ENCODE measurements around the gene ALPL.
"Not testable (repeated sequence)": the region's sequence is repeated elsewhere in the genome, so short reads cannot be mapped to it uniquely, and the experiment has no call there.

ALPL gene

DNA sequence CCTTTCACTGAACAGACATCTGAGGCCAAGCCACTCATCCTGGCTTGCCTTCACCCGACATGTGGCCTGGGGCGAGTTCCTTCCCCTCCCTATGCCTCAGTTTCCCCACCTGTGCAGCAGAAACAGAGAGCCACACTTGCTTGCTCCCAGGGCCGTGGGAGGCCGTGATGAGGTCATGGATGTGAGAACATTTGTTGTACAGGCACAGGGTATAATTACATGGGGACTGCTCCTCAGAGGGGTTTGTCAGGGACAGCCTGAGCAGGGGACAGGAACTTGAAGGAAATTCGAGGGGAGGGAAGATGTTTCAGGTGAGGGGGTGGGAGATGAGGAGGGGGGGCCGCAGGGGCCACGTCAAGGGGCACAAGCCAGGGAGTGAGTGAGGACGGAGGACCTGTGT is 56.1 kb downstream of the ALPL start:
- H3K4me3 ChIP-seq (ENCODE audit: control insufficient read depth, low read depth, low read length), result no peak overlapping the region
- TF ChIP-seq, protein P1, sequence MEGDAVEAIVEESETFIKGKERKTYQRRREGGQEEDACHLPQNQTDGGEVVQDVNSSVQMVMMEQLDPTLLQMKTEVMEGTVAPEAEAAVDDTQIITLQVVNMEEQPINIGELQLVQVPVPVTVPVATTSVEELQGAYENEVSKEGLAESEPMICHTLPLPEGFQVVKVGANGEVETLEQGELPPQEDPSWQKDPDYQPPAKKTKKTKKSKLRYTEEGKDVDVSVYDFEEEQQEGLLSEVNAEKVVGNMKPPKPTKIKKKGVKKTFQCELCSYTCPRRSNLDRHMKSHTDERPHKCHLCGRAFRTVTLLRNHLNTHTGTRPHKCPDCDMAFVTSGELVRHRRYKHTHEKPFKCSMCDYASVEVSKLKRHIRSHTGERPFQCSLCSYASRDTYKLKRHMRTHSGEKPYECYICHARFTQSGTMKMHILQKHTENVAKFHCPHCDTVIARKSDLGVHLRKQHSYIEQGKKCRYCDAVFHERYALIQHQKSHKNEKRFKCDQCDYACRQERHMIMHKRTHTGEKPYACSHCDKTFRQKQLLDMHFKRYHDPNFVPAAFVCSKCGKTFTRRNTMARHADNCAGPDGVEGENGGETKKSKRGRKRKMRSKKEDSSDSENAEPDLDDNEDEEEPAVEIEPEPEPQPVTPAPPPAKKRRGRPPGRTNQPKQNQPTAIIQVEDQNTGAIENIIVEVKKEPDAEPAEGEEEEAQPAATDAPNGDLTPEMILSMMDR (conservative IDR thresholded peaks at IDR 0.05; ENCODE audit: control insufficient read depth, insufficient read depth, low read depth, low read length), result no peak
- DNase-seq (ENCODE audit: low read depth), result no peak

- not testable (repeated sequence) for DNase-seq (ENCODE audit: low read depth); H3K4me3 ChIP-seq (ENCODE audit: control insufficient read depth, low read depth, low read length)
These were observed 57.1 kb downstream of the ALPL start for GRCh38 chr1:21566361-21566760.

DNA sequence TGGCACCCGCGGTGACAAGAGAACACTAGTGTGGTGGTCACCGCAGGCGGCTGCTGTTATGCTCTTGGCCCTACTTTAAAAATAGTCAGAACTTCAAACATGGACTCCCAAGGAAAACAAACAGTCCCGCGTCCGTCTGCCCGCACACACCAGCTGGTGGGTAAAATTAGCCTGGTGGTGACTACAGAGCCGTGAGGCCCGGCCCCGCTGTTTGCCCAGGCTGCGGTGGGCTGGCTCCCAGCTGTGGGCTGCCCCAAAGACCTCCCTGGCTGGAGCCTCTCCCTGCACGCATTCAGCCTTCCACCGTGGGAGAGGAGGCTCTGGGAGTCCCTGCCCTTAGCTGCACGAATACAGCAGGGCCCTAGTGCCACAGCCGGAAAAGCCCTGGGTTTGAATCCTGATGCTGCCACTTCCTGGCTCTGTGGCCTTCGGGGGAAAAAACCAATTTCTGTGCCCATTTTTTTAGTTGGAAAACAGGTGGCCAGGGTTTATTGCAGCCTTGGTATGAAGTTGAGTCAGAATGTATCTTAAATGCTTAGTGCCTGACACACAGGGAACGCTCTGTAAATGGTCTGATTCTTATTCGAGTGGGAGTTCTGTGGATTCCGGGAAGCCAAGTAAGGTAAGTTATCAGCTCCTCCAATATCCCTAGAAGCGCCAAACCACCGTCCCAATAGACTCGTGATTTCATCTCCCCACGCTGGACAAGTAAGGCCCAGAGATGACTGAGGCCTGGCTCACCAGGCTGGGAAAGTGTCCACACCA is 58.2 kb downstream of the ALPL start:
- TF ChIP-seq, protein P1 (conservative IDR thresholded peaks at IDR 0.05; ENCODE audit: control insufficient read depth, insufficient read depth, low read depth, low read length), result no peak
- DNase-seq (ENCODE audit: low read depth), result peak; percentile 93
- H3K4me3 ChIP-seq (ENCODE audit: control insufficient read depth, low read depth, low read length), result no peak overlapping the region

DNA sequence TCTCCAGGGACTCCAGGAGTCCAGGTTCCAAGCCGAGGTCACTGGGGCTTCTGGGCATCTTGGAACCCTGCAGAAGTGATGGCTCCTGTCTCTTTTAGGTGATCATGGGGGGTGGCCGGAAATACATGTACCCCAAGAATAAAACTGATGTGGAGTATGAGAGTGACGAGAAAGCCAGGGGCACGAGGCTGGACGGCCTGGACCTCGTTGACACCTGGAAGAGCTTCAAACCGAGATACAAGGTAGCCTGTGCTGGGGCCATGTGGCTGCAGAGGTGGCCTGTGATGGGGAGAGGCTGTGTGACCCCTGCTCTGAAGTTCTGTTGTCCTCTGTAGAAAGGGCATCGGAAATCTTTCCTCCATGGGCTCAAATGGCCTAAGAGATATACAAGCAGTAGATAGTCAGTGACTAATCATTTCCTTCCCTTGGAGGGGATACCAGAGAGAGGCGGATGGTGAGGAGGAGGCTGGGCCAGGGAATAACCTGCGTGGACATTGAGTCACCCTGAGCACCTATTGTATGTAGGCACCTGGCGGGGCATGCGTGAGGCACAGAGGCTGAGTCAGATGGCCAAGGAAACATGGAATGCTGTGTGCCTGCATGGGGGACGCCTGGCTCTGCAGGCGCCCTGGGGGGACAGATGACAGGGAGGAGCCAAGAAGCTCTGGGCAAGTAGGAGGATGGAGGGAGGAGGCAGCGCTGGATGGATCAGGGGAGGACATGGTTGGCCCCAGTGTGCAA is 59.0 kb downstream of the ALPL start:
- no peak overlapping the region for H3K4me3 ChIP-seq (ENCODE audit: control insufficient read depth, low read depth, low read length)
- TF ChIP-seq, protein P1 (conservative IDR thresholded peaks at IDR 0.05; ENCODE audit: control insufficient read depth, insufficient read depth, low read depth, low read length), result no peak
- DNase-seq (ENCODE audit: low read depth), result peak; percentile 32

DNA sequence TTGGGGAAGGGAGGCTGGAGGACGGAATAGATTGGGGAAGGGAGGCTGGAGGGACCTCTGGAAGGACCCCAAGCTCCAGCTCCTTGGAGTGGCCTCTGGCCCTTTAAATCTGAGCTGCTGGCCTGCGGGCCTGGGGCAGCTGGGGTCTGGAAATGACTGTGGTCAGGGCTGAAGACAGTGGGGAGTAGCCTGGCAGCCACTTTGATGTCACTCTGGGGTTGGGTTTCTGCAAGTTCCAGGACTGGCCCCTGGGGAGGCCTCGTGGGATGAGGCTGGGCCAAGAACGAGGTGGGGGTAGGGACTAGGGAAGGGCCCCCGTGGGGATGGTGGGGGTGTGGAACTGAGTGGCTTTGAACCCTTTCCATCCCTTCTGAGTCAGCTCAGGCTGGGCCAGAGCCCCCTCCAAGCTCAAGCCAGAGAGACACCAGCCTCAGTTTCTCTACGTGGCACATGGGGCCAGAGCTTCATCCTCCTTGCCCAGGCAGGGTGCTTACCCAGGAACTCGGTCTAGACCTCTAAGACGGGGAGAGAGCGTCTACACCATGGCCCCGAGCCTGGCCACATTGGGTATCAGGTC is 59.7 kb downstream of the ALPL start:
- DNase-seq (ENCODE audit: low read depth), result peak; percentile 25
- TF ChIP-seq, protein P1 (conservative IDR thresholded peaks at IDR 0.05; ENCODE audit: control insufficient read depth, insufficient read depth, low read depth, low read length), result no peak

GRCh38 chr1:21569820-21570527 is 60.8 kb downstream of the ALPL start:
- TF ChIP-seq, protein P1 (conservative IDR thresholded peaks at IDR 0.05; ENCODE audit: control insufficient read depth, insufficient read depth, low read depth, low read length), result no peak
- no peak for DNase-seq (ENCODE audit: low read depth)
- H3K4me3 ChIP-seq (ENCODE audit: control insufficient read depth, low read depth, low read length), result no peak overlapping the region

More for the DNA sequence above, 59.7 kb downstream of the ALPL start:
- no peak overlapping the region for H3K4me3 ChIP-seq (ENCODE audit: control insufficient read depth, low read depth, low read length)

All from fibroblast of mammary gland (primary cell).